GM10248 (cell line): ENCODE data around the gene FAAH.

Source experiments
- CTCF ChIA-PET: fragments of 300-600 bp; sonication (Branson Sonifier 250); formaldehyde crosslinking; extraction: SDS; loops from one replicate; lab custom pipeline; 2021; ENCODE audit warnings: antibody characterized with exemption; lab: Yijun Ruan, JAX
- POLR2A ChIA-PET: fragments of 350-650 bp; sonication (Branson Sonifier 250); formaldehyde crosslinking; extraction: SDS; loops from one replicate; lab custom pipeline; 2020; ENCODE audit warnings: antibody characterized with exemption; lab: Yijun Ruan, JAX
- DNase-seq: peaks from one replicate; pipeline ENCODE4 v3.0.0; 2012; ENCODE audit errors: extremely low spot score
- CTCF ChIP-seq: IDR thresholded peaks from 2 replicates; pipeline ENCODE4 v1.5.1; 2012; ENCODE audit warnings: mild to moderate bottlenecking, low read depth; ENCODE audit errors: extremely low read depth, missing control alignments, control extremely low read depth

Gene FAAH

GRCh38 chr1:46405197-46405555, 11.1 kb downstream of the FAAH start:
- CTCF ChIA-PET: interaction anchor here (1.0 kb wide), 1 partner anchor 123 kb away, joined by 3 read pairs; no protein-coding TSS in a partner anchor
- POLR2A ChIA-PET: no interaction called here
- TF ChIP-seq CTCF: no peak

GRCh38 chr1:46405724-46406123, 11.6 kb downstream of the FAAH start:
- POLR2A ChIA-PET: no interaction called here
- CTCF ChIA-PET: interaction anchor here (1.0 kb wide), 1 partner anchor 123 kb away, joined by 3 read pairs; no protein-coding TSS in a partner anchor
- no peak for TF ChIP-seq CTCF
- DNase-seq: no peak

More at GRCh38 chr1:46405197-46405555, 11.1 kb downstream of the FAAH start:
- no peak for DNase-seq

- CTCF ChIA-PET: interaction anchor here (0.7 to 2.1 kb wide), 6 partner anchors 11 to 123 kb away, joined by 3 to 11 read pairs (median 3); no protein-coding TSS in a partner anchor
These were observed 12.9 kb downstream of the FAAH start for GRCh38 chr1:46406881-46407608.

GRCh38 chr1:46407636-46408035, 13.5 kb downstream of the FAAH start:
- TF ChIP-seq CTCF: no peak
- CTCF ChIA-PET: interaction anchor here (1.2 to 2.3 kb wide), 5 partner anchors 10 to 39 kb away, joined by 3 to 11 read pairs (median 6); no protein-coding TSS in a partner anchor
- no peak for DNase-seq
- POLR2A ChIA-PET: no interaction called here

More at GRCh38 chr1:46406881-46407608, 12.9 kb downstream of the FAAH start:
- no peak for TF ChIP-seq CTCF
- POLR2A ChIA-PET: no interaction called here
- no peak for DNase-seq

- no peak for DNase-seq
- ChIA-PET POLR2A (no interaction called here), CTCF (interaction anchor here (1.2 to 2.3 kb wide), 4 partner anchors 8 to 72 kb away, joined by 3 to 7 read pairs (median 4); no protein-coding TSS in a partner anchor)
- TF ChIP-seq CTCF: no peak
These were observed 14.4 kb downstream of the FAAH start for GRCh38 chr1:46408356-46409062.

DNA sequence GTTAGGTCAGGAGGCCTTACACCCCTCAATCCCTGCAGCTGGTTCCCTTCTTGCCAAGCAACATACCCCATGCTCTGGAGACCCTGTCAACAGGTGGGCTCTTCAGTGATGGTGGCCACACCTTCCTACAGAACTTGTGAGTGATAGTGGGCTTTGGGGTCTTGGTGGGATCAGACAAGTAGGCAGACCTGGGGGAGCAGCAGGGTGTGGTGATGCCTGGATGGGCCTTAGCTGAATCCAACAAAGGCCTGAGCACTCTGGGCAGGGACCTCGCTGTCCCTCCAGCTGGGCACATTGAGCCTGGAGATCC, 14.9 kb downstream of the FAAH start:
- no peak for DNase-seq
- ChIA-PET POLR2A (no interaction called here), CTCF (interaction anchor here (0.9 to 2.3 kb wide), 8 partner anchors 8 to 140 kb away, joined by 3 to 7 read pairs (median 3); no protein-coding TSS in a partner anchor)
- TF ChIP-seq CTCF: no peak
